ENCODE results near the gene RGS16. TPM values are rescaled to one million over a fixed set of nuclear protein-coding genes. Genes with fewer than 3 reads are reported as not detected.

Gene RGS16
- total RNA-seq, 1 experiment from 2014 or later: not detected

- DNase-seq (ENCODE audit: low read depth): no peak
- in situ Hi-C loops (cut with HindIII; ENCODE audit: low pct_unique_long_range_greater_than_20kb, low sequenced_read_pairs): no loop called here
Measured at GRCh38 chr1:182631954-182632353, 27.8 kb upstream of the RGS16 start.

DNA sequence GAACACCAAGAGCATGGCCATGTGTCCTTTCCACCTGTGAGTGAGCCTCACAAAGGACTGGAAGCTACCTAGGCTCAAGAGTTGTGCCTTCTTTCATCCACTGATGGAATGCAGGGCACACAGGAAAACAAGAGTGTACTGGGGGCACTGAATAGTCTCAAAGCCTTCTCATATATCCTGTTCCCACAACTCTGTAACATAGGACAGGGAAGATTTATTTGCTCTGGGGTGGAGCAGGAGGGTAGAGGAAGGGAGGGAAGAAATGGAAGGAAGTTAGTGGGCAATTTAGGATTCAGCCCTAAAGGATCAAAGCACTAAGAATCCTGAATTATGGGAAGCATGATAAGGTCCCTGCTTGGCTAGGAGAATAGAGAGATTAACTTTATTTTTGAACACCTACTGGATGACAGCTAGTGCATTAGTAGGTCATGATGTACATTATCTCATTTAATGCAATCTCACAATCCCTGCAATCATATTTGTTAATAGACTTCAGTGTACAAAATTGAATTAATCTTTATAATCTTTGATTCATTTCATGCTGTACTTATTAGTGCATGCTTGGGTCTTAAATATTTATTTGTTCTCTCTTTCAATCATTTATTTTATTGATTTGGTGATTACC is 27.0 kb upstream of the RGS16 start:
- in situ Hi-C loops (cut with HindIII; ENCODE audit: low pct_unique_long_range_greater_than_20kb, low sequenced_read_pairs): no loop called here
- no peak for DNase-seq (ENCODE audit: low read depth)

- in situ Hi-C loops (cut with HindIII; ENCODE audit: low pct_unique_long_range_greater_than_20kb, low sequenced_read_pairs): no loop called here
- DNase-seq (ENCODE audit: low read depth): no peak
Measured at GRCh38 chr1:182630586-182630985, 26.4 kb upstream of the RGS16 start.

GRCh38 chr1:182629499-182630096 is 25.4 kb upstream of the RGS16 start:
- in situ Hi-C loops (cut with HindIII; ENCODE audit: low pct_unique_long_range_greater_than_20kb, low sequenced_read_pairs): no loop called here
- no peak for DNase-seq (ENCODE audit: low read depth)

DNA sequence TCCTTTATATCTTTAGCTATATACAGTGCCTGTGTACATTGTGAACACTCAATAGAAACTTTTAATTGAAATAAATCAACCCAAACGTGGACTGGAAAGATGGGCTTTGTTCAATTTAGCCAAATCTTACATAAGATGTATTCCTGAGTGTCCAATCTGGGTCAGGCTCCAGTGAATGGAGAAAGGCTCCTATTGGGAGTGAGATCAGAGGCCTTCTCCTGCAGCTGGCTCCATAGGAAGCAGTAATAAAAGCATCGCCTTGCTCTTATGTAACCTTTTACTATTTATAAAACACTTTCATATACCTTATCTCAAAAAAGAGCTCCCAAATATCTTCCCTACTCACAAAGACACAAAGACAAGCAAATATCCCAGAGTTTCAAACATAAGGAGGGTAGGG is 24.9 kb upstream of the RGS16 start:
- no peak for DNase-seq (ENCODE audit: low read depth)
- in situ Hi-C loops (cut with HindIII; ENCODE audit: low pct_unique_long_range_greater_than_20kb, low sequenced_read_pairs): no loop called here

- in situ Hi-C loops (cut with HindIII; ENCODE audit: low pct_unique_long_range_greater_than_20kb, low sequenced_read_pairs): no loop called here
- DNase-seq (ENCODE audit: low read depth): no peak
Measured at GRCh38 chr1:182628657-182629056, 24.5 kb upstream of the RGS16 start.

GRCh38 chr1:182627622-182628021 is 23.4 kb upstream of the RGS16 start:
- no peak for DNase-seq (ENCODE audit: low read depth)
- in situ Hi-C loops (cut with HindIII; ENCODE audit: low pct_unique_long_range_greater_than_20kb, low sequenced_read_pairs): no loop called here

DNA sequence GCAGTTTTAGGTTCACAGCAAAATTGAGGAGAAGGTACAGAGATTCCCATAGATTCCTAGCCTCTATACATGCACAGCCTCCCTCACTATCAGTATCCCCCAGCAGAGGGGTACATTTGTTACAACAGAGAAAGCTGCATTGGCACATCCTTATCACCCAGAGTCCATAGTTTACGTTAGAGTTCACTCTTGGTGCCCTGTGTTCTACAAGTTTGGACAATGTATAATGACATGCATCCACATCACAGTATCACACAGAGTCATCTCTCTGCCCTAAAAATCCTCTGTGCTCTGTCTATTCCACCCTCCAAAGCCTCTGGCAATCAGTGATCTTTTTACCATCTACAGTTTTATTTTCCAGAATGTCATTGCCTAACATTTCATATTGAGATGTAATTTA is 22.3 kb upstream of the RGS16 start:
- DNase-seq (ENCODE audit: low read depth): no peak
- in situ Hi-C loops (cut with HindIII; ENCODE audit: low pct_unique_long_range_greater_than_20kb, low sequenced_read_pairs): no loop called here

DNA sequence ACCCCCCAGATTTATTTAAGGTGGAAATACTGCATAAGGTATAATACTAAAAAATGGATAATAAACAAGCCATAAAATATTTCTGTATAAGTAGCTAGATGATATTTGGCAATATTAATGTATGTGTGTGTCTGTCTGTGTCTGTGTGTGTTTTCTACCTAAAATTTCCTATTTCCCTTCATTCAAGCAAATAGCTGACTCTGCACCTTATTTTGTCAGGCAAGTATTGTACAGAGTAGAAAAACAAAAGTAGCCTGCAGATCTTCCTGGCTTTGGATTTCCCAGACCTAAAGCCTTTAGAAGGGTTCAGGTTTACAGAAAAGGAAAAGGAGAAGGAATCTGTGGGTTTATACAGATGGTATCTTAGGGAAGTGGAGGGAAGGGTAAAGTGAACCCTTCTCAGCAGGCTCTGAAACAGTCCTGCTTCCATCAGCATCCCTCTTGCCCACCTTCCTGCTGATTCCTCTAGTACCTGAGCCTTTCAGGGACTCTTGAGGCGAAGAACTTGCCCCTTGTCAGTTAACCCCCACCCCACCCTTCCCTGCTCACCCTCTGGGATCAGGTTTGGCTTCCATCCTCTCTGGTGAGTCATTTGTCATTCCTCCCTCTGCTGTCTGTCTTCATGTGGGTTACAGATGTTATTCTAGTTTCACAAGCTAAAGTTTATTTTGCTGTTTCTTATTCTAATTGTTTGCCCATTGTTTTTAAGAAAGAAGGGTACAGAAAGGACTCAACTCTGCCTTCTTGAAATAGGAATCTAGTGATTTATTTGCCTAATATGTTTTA is 21.7 kb upstream of the RGS16 start:
- no peak for DNase-seq (ENCODE audit: low read depth)

DNA sequence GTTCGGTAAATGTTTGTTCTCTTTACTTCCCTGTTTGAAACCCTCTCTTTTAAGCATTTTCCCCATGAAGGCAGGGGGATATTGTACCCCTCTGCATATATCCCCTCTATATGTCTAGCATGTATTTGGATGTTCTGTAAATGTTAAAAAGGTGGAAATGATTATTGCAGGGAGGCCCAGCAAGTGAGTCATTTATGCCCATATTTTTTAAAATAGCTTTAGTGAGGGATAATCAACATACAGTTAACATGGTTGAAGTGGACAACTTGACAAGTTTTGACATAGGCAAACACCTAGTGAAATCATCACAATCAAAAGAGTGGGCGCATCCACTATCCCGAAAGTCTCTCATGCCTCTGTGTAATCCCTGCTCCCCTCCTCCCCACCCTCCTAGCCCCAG is 20.8 kb upstream of the RGS16 start:
- in situ Hi-C loops (cut with HindIII; ENCODE audit: low pct_unique_long_range_greater_than_20kb, low sequenced_read_pairs): no loop called here
- DNase-seq (ENCODE audit: low read depth): no peak

More for the DNA sequence above, 21.7 kb upstream of the RGS16 start:
- in situ Hi-C loops (cut with HindIII; ENCODE audit: low pct_unique_long_range_greater_than_20kb, low sequenced_read_pairs): no loop called here

GRCh38 chr1:182624577-182624976 is 20.4 kb upstream of the RGS16 start:
- in situ Hi-C loops (cut with HindIII; ENCODE audit: low pct_unique_long_range_greater_than_20kb, low sequenced_read_pairs): no loop called here
- no peak for DNase-seq (ENCODE audit: low read depth)

DNA sequence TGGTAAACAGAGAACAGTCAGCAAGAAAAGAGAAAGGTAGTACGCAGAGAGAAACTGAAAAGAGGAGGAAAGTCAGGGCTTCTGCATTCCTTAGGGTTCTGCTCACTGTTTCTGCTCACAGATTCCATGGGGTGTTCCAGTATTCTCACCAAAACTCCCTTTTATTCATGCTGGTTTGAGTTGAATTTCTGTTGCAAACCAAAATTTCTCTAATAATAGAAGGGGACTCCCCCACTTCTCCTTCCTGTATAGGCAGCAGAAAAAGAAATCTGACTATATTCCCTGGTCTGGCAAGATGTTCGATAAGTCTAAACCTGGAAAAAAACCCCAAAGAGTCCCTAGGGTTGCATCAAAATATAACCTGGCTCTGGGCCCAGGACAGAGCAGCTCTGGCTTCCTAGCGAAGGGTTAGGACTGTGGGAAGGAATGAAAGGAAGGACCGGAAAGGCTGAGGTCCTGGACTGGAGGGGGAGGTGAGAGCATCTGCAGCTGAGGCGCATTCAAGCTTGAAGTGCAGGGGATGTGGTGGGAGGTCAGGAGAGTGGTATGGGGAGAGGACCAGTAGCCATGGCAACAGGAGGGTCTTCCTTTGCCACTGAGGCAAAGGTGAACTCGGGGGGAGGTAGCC is 18.8 kb upstream of the RGS16 start:
- in situ Hi-C loops (cut with HindIII; ENCODE audit: low pct_unique_long_range_greater_than_20kb, low sequenced_read_pairs): no loop called here

GRCh38 chr1:182621906-182622305 is 17.7 kb upstream of the RGS16 start:
- in situ Hi-C loops (cut with HindIII; ENCODE audit: low pct_unique_long_range_greater_than_20kb, low sequenced_read_pairs): no loop called here
- no peak for DNase-seq (ENCODE audit: low read depth)

More for the DNA sequence above, 18.8 kb upstream of the RGS16 start:
- no peak for DNase-seq (ENCODE audit: low read depth)

DNA sequence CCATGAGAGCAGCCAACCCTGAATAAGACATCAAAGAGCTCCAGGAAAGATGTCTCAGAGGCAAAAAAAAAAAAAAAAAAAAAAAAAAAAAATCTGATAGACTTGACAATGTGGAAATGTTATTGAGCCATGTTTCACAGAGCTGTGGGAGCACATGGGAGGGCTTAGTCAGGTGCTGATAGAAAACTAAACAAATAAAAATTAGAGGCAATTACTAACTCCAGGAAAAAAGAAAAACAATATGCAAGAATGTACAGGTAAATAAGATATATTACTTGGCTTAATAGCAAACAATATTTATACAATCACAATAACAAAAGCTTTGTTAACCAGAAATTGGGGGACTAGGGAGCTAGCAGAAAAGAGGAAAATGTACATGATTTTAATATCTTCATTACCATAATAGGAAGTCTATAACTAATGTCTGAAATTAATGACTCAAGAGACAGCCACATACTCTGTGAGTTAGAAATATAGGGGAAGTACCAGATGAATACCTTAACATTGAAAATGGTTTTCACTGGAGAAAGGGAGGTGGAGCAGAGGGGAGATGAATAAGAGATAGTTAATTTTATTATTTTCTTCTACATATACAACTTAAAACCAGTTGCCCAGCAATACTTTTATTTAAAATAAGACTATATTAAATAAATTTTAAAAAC is 16.9 kb upstream of the RGS16 start:
- no peak for DNase-seq (ENCODE audit: low read depth)
- in situ Hi-C loops (cut with HindIII; ENCODE audit: low pct_unique_long_range_greater_than_20kb, low sequenced_read_pairs): no loop called here

GRCh38 chr1:182617734-182618351 is 13.7 kb upstream of the RGS16 start:
- DNase-seq (ENCODE audit: low read depth): no peak
- in situ Hi-C loops (cut with HindIII; ENCODE audit: low pct_unique_long_range_greater_than_20kb, low sequenced_read_pairs): no loop called here

DNA sequence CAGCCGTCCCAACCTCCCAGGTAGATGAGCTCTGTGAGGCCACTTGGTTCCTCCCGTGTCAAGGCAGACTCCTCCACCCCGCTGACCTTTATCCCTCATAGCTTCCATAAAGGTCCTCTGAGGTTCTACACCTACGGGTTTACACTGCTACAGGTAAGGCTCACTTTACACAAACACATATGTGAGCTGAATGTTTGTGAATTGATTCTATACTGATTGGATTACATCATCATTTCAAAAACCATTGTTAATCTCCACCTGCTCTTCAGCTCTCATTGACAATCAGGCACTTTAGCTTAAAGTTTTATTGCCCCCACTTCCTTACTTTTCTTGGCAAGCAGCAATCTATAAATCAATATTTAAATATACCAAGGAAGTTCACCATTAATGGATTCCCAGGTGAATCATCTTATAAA is 12.8 kb upstream of the RGS16 start:
- in situ Hi-C loops (cut with HindIII; ENCODE audit: low pct_unique_long_range_greater_than_20kb, low sequenced_read_pairs): no loop called here
- DNase-seq (ENCODE audit: low read depth): no peak

DNA sequence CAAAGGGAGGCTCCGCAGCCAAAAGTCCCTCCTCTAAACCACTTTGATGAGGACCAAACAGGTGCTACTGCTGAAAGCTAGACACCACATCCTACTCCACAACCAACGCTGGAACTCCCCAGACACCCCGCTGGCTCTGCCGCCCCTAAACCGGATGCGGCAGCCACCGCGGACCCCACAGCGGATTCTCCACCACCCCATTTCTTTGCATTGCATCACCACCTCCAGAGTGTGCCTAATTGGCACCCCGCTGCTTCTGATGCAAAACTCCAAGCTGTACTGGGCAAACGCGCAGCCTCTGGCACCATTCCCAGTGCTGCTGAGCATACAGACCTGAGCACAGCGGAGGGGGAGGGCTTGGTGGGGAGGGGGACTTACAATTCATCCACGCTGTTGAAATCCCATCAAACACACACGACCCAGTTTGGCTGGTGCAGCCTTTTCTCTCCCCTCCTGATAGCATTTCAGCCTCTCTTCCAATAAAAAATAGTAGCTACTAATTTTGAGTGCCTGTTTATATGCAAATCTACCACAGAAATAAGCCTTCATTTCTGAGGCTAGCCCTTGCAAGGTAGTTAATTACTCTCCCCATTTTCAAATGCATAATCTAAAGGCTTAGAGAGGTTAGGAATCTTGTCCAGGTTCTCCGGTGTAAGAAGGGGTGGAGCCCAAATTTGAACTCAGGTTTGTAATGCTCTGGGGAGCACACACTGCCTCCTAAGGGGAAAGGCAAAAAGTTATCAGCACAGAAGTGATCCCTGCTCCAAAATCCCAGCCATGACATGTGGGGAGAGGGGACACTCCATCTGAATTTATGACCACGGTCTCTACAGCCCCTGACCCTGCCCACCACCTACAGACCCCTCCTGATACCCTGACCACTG is 12.2 kb upstream of the RGS16 start:
- no peak for DNase-seq (ENCODE audit: low read depth)
- in situ Hi-C loops (cut with HindIII; ENCODE audit: low pct_unique_long_range_greater_than_20kb, low sequenced_read_pairs): no loop called here
